ENCODE results near the gene TFIP11.
A peak's percentile ranks its signal among the peaks of the same experiment; 100 is the strongest.

The TFIP11 gene

DNA sequence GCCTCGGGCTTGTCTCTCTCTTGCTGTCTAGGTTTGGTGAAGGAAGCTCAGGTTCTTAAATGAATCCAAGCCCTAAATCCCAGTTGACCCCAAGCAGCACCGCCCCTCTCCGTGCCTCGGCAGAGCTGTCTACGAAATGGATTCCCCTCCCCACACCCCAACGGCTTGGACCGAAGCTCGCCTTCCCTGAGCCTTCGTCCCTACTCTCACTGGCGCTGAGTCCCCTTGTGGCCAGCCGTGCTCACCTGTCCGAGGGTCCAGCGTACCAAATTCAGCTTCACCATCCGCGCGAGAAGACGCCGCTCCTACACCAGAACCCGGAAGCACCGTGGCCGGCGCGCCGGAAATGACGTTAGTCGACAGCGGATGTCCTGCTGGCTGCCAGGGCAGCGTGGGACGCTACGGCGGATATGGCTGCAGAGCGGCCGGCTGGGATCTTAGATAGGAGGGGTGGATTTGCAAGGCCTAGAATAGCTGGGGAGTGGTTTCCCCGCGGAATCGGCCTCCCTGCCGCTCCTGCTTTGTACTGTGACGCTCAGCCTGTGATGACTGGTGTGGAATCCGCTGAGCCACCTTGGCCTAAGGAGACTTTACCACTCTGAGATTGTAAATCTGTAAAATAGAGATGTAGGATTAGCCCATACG is at the start of gene TFIP11:
TFIP11 (minus strand) TSS at position 325 of the 645 bp plus-strand sequence. CDS start 2,201 bp downstream, outside the sequence.
- DNase-seq (ENCODE audit: low read depth) = peak; percentile 66

DNA sequence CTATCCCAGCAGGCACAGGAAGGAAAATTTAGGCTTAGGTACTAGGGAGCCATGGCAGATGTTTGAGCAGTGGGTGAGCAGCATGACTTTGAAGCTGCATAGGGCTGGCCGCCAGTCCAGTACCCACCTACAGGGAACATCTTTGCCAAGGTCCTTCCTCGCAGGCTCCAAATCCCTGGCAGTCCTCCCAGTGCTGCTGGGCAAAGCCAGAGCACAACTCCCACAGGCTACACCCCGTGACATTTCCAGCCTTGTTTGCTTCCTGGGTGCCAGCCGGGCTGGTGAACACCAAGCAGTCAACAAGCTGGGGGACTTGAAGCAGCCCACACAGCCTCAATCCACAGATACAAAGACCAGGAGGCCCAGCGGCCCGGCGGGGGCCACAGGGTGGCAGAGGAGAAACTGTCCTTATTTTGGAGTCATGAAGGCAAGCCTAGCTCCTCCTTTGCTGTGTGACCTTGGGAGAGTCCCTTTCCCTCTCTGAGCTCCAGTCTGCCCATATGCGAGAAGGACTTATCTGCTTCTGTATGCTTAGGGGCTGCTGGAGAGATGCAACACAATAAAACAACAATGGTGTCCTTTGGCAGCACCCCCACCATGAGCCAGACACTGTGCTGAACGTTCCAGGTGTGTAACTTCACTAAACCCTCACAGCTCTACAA is 49.6 kb upstream of the TFIP11 start:
- DNase-seq (ENCODE audit: low read depth) = no peak

DNA sequence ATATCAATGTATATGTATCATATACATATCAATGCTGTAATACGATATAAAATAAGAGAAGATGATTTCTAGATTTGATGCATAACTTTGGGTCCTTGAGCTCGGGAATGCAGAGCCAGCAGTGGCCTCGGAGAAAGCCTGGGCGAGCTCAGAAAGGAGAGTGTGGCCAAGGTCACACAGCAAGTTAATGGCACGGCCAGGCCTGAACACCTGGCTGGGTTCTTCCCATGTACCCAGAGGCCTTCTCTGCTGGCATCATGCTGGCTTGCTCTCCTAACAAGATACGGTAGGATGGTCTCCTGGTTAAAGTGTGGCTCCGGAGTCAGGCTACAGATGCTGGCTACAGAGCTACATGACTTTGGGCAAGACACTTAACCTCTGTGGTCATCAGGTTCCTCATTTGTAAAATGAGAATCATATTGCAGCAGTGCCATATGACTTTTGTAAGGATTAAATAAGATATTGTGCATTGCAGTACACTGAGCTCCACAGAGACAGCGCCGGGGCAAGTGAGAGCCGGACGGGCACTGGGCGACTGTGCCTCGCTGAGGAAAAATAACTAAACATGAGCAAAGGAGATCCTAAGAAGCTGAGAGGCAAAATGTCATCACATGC is 47.8 kb upstream of the TFIP11 start:
- no peak for DNase-seq (ENCODE audit: low read depth)

DNA sequence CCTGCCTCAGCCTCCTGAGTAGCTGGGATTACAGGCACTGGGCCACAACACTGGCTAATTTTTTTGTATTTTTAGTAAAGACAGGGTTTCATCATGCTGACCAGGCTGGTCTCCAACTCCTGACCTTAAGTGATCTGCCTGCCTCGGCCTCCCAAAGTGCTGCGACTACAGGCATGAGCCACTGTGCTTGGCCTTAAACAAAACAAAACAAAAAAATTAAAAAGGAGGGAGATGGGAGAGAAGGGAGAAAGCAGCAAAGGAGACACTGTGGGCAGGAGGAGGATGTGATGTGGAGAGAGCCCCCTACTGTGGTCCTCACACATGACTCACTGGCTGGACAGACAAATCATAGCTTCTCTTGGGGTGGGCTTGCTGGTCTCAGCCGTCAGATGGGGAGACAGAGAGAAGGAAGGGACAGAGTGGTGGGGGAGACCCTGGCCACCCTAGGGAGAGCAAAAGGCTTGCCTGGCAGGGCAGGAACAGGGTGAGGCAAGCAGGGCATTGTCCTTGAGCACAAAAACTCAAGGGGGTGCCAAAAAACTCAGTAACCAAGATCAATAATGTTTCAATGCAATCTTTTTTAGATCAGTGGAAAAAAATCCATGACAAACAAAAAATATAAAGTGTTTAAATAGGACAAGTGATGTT is 46.1 kb upstream of the TFIP11 start:
- no peak for DNase-seq (ENCODE audit: low read depth)

DNA sequence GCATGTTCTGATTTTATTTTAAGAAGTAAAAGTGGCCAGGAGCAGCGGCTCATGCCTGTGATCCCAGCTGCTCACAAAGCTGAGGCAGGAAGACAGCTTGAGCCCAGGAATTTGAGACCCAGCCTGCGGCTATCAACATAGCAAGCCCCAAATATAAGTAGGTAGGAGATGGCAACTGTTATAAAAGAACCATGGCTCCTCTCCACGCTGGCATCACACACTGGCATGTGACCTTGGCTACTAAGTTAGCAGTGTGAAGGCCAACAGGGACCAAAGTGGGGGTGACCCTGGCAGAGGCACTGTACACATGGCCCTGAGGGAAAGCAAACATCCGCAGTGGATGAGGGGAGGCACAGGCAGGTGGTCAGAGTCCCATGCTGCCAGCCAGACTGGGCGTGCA is 44.6 kb upstream of the TFIP11 start:
- no peak for DNase-seq (ENCODE audit: low read depth)

DNA sequence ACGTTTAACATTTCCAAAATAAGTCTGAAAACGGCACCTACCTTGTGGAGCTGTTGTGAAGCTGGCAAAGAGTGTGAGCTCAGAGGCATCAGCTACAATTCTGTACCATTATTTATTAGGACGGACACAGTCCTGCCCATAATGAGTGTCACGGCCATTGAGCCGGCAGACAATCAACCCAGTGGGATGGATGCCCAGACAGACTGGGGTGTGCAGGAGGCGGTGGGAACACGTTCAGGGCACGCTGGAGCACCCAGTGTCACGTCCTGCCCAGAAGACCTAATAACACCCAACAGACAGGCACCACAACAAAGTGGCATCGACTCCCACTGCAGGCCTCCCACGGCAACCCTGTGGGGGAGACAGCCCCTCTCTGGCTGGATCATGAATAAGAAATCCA is 43.2 kb upstream of the TFIP11 start:
- DNase-seq (ENCODE audit: low read depth) = no peak

DNA sequence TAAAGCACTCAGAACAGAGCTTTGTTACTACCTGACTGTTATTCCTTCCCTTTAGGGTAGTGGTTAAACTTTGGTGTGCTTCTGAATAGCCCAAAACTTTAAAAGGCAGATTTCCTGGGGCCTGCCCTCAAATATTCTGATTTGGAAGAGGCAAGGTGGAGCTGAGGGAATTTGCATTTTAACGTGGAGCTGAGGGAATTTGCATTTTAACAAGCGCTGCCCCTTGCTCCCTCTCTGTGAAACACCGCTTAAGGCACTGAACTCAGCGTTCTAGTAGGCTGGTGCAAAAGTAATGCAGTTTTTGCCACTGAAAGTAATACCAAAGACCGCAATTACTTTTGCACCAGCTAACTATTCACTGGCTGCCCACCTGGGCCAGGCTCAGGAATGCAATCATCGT is 42.7 kb upstream of the TFIP11 start:
- no peak for DNase-seq (ENCODE audit: low read depth)

DNA sequence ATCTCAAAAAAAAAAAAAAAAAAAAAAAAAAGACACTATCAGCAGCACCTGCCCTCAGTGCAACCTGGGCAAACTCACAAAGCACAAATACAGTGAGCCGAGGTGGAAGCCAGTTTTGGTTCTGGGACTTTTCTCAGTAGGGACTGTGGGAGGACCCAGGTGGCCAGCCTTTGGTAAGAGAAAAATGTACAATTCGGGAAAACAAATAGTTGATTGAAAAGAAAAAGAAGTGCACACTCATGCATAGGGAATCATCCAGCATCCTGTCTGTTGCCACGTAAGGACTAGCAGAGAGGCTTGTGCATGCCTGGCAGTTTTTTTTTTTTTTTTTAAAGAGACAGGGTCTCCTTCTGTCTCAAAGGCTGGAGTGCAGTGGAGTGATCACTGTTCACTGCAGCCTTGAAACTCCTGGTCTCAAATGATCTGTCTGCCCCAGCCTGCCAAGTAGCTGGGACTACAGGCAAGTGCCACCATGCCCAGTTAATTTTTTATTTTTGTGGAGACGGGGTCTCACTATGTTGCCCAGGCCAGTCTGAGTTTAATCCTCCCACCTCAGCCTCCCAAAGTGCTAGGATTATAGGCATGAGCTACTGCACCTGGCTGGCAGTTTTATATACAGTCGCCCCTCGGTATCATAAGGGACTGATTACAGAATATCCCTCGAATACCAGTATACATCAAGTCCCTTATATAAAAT is 40.9 kb upstream of the TFIP11 start:
- DNase-seq (ENCODE audit: low read depth) = peak; percentile 35

DNA sequence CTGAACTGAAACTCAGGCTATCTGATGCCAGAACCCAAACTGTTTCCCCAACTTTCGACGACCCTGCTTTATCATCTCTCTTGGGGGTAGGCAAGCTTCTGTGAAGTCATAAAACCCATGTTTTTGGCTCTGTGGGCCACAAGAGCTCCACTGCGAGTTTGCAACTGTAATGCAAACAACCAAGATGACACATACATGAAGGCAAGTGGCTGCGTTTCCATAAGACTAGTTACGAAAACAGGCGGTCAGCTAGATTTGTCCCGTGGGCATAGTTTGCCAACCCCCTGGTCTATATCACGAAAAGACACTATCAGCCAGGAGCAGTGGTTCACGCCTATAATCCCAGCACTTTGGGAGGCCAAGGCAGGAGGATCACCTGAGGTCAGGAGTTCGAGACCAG is 40.2 kb upstream of the TFIP11 start:
- DNase-seq (ENCODE audit: low read depth) = no peak

DNA sequence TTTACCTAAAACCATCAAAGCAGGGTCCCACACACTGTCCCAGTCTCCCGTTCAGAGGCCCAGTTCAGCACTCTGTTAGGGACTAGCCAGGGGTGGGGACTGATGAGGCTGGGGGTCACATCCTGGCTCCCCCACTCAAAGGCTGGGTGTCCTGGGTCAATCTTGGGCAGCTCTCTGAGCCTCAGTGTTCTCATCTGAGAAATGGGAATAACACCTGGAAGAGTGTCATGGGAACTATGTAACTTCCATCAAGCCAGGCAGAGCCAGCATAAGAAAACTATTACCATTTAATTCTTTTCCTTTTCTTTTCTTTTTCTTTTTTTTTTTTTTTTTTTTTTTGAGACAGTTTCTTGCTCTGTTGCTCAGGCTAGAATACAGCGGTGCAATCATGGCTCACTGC is 39.3 kb upstream of the TFIP11 start:
- DNase-seq (ENCODE audit: low read depth) = no peak

DNA sequence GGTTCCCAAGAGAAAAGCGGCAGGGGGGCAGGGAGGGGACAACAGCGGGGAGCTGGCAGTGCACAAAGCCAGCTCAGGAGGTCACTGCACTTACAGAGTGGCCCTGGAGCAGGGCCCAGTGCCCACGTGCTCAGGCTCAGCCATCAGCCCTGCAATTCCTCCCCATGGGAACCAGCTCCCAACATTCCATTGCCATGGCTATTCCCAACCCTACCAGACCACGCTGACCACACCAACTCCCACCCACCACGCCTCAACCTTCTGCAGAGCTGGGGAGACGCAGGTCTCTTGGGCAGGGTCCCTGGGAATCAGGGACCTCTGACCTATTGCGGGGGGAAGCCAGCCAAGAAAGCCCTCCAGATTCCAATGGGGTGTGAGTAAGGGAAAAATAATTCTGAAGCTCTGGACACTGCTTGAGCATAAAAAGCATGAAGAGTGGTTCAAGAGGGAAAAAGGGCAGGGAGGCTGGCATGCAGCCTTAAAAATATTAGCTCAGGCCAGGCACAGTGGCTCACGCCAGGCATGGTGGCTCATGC is 38.3 kb upstream of the TFIP11 start:
- no peak for DNase-seq (ENCODE audit: low read depth)

DNA sequence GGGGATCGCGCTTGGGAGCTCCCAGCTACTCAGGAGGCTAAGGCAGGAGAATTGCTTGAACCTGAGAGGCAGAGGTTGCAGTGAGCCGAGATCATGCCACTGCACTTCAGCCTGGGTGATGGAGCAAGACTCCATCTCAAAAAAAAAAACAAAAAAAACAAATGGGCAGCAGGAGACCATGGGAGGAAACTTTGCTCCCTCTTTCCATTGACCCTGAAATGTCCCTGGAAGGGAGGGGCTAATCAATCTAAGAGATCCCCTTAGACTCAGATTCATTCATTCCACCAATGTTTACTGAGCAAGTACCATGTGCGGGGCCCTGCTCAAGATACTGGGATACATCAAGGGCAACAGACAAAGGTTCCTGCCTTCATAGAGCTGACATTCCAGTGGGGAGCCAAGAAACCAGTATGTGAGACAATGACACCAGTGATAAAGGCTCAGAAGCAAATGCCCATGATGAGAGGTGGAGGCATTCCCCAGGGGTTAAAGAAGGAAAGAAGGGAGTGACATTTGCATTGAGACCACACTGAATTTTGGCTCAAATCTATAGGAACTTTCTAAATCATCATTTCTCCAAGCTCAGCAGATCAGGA is 37.7 kb upstream of the TFIP11 start:
- DNase-seq (ENCODE audit: low read depth) = no peak

DNA sequence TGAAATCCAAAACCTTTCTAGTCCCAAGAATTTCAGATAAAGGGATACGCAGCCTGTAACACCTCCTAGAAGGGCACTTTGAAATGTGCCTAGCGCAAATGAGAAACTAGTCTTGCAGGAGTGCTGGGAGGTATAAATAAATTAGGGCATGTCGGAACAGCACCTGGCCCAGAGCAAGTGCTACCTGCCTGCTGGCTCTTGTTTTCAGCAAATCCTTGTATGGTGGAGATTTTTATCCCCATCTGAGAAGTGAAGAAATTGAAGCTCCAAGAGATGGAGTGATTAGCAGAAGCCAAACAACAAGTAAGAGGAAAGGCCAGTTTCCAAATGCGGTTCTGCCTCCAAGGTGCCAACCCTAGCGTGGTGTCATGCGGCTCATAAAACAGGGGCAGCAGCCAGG is 36.7 kb upstream of the TFIP11 start:
- no peak for DNase-seq (ENCODE audit: low read depth)

DNA sequence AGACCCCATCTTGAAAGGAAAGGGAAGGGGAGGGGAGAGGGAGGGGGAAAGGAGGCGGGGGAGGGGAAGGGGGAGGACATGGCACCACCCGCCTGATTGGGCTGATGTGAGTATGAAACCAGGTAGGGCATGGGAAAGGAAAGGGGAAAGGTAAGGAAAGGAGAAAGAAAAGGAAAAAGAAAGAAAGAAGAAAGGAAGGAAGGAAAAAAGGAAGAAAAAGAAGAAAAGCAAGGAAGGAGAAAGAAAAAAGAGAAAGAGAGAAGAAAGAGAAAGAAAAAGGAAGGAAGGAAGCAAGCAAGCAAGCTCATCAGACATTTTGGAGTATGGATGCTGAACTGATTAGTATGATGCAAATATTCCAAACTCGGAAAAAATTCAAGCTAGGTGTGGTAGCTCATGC is 36.0 kb upstream of the TFIP11 start:
- no peak for DNase-seq (ENCODE audit: low read depth)

DNA sequence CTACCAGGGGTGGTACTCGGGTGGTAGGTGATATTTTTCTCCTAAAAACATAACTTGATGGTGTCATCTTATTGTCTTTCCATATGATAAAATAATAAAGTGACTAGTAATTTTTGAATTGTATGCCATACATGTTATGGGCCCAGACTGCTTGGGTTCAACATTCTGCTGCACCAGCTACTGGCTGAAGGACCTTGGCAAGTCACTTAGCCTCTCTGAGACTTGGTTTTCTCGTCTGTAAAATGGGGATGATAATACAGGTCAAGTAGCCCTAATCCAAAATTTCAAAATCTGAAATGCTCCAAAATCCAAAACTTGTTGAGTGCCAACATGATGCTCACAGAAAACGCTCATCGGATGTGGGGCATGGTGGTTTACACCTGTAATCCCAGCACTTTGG is 35.6 kb upstream of the TFIP11 start:
- DNase-seq (ENCODE audit: low read depth) = no peak

DNA sequence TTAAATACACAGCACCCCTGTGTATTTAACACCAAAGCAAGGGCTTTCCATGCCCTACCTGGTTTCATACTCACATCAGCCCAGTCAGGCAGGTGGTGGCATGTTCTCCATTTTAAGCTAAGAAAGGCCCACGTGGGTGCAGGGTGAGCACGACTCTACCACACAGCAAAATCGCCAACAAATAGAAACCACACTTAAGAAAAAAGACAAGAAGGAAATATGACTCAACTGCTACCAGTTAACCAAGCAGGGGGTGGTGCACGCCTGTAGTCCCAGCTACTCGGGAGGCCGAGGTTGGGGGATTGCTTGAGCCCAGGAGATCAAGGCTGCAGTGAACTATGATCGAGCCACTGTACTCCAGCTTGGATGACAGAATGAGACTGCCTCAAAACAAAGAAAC is 35.2 kb upstream of the TFIP11 start:
- no peak for DNase-seq (ENCODE audit: low read depth)

DNA sequence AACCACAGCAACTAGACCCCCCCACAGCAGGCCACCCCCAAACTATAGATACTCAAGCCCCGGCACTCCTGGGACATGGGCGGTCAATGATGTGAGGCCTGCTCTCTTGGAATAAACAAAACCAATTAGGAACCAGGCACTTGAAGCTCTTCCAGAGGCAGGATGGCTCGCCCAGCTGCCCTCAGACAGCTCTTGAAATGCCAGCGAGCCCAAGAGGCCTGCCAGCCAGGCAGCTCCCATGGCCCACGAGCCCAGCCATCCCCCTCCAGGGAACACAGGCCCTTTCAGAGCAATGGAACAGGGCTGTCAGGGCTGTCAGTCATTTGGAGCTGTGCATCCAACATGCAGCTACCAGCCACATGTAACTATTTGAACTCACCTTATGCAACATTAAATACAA is 34.0 kb upstream of the TFIP11 start:
- no peak for DNase-seq (ENCODE audit: low read depth)

DNA sequence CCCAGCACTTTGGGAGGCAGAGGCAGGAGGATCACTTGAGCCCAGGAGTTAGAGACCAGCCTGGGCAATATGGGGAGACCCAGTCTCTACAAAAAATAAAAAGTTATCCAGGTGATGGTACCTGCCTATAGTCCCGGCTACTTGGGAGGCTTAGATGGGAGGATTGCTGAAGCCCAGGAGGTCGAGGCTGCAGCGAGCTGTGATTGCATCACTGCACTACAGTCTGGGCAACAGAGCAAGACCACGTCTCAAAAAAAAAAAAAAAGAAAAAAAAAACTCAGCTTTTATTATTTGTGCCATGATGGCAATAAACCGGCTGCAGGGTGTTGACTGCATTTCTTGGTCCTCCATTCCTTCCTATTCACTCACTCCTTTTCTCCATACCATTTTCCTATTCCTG is 33.6 kb upstream of the TFIP11 start:
- DNase-seq (ENCODE audit: low read depth) = no peak

DNA sequence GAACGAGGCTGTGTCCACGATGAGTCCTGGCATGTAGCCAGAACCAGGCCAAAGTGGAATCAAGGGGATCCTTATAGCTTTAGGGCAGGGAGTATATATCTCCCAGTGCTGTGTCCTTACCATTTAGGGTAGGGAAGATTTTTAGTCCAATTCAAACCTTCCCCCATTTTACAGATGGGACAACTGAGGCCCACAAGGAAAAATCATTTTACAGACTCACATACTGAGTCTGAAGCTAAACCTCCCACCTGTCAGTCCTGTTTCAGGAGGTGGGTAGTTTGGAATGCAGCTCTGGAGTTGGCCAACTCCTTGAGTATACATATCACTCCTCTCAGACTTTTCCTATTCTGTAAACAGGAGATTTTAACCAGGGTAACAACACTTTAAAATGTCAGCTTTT is 33.1 kb upstream of the TFIP11 start:
- DNase-seq (ENCODE audit: low read depth) = no peak

DNA sequence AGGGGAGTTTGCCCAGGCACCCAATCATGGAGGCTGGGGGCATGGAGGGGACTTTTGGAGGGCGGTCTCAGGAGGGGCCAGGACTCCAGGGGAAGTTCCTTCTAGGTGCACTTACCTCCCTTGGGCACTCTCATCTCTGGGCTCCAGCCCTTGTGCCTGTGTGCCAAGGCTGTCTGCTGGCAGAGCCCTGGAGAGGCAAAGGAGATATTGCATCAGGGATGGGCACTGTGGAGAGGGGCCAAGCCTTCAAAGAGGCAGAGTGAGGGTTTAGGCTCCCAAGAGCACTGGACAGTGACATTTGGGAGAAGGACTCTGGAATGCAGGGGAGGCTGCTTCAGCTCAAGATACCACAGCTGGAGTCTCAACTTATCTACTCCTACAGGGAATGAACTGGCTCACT is 32.2 kb upstream of the TFIP11 start:
- DNase-seq (ENCODE audit: low read depth) = no peak

DNA sequence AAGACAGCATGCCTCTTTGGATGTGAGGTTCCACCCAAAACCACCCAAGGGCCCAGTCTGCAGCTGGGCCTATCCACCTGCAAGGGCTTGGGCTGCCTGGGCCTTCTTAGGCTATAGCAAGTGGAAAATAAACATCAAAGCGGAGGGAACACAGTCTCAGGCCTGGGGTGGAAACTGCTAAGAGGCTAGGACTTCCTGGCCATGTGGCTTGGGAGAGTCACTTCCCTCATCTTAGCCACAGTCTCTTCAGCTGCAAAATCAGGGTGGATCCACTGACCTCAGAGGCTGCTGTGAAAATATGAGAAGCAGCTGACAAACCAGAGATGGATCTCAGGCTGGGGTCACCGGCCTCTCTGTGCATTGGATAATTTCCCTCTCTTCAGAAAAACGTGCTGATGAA is 30.6 kb upstream of the TFIP11 start:
- DNase-seq (ENCODE audit: low read depth) = no peak

Data from fibroblast of the conjunctiva (primary cell).